NCI-H1417 (cell line): ENCODE measurements around the gene THSD7B.
A peak's percentile ranks its signal among the peaks of the same experiment; 100 is the strongest.
"Not testable (repeated sequence)": the region's sequence is repeated elsewhere in the genome, so short reads cannot be mapped to it uniquely, and the experiment has no call there.

ENCODE experiments used
- DNase-seq, 3 experiments: peaks; one replicate each; lab custom pipeline; 2025; lab: John Stamatoyannopoulos, UW

The THSD7B gene

GRCh38 chr2:137039482-137040152, 274.3 kb downstream of the THSD7B start:
- DNase-seq, result no peak

GRCh38 chr2:137047369-137047768, 282.0 kb downstream of the THSD7B start:
- no peak for DNase-seq

- DNase-seq, result no peak
Measured at GRCh38 chr2:137048455-137048854, 283.1 kb downstream of the THSD7B start.

GRCh38 chr2:137049518-137049917, 284.2 kb downstream of the THSD7B start:
- no peak for DNase-seq

- peak in 1 of 3 experiments; percentile 4 for DNase-seq
Measured at GRCh38 chr2:137050949-137051348, 285.6 kb downstream of the THSD7B start.

GRCh38 chr2:137051778-137052398, 286.5 kb downstream of the THSD7B start:
- no peak for DNase-seq

- no peak for DNase-seq
Measured at GRCh38 chr2:137056704-137057103, 291.4 kb downstream of the THSD7B start.

GRCh38 chr2:137076111-137076765, 310.9 kb downstream of the THSD7B start:
- not testable (repeated sequence) for DNase-seq

GRCh38 chr2:137091704-137092103, 326.4 kb downstream of the THSD7B start:
- DNase-seq, result no peak

- DNase-seq, result no peak
Measured at GRCh38 chr2:137093116-137093515, 327.8 kb downstream of the THSD7B start.

- no peak for DNase-seq
Measured at GRCh38 chr2:137096187-137096586, 330.8 kb downstream of the THSD7B start.

GRCh38 chr2:137096693-137097092, 331.3 kb downstream of the THSD7B start:
- no peak for DNase-seq

- DNase-seq, result not testable (repeated sequence)
Measured at GRCh38 chr2:137101814-137102213, 336.5 kb downstream of the THSD7B start.

GRCh38 chr2:137107904-137108303, 342.6 kb downstream of the THSD7B start:
- no peak for DNase-seq

- DNase-seq, result no peak
Measured at GRCh38 chr2:137111896-137112295, 346.6 kb downstream of the THSD7B start.

GRCh38 chr2:137115081-137115794, 349.9 kb downstream of the THSD7B start:
- DNase-seq, result no peak

- DNase-seq, result no peak
Measured at GRCh38 chr2:137115795-137116089, 350.4 kb downstream of the THSD7B start.

GRCh38 chr2:137117385-137117784, 352.0 kb downstream of the THSD7B start:
- no peak for DNase-seq

GRCh38 chr2:137118140-137118539, 352.8 kb downstream of the THSD7B start:
- no peak for DNase-seq

- no peak for DNase-seq
Measured at GRCh38 chr2:137123226-137123625, 357.9 kb downstream of the THSD7B start.

GRCh38 chr2:137133225-137133624, 367.9 kb downstream of the THSD7B start:
- DNase-seq, result no peak

GRCh38 chr2:137138263-137138662, 372.9 kb downstream of the THSD7B start:
- no peak for DNase-seq

GRCh38 chr2:137151731-137152130, 386.4 kb downstream of the THSD7B start:
- DNase-seq, result peak in 2 of 3 experiments; percentile 13 to 26
